CD4-positive, alpha-beta T cell (primary cell): Measurements from ENCODE around the gene HIP1. TPM values are rescaled to one million over a fixed set of nuclear protein-coding genes. Genes with fewer than 3 reads are reported as not detected.
"Not testable (repeated sequence)": the region's sequence is repeated elsewhere in the genome, so short reads cannot be mapped to it uniquely, and the experiment has no call there.

ENCODE experiments used
- ATAC-seq: fragments of 200-7000 bp; cut with Tn5 transposase; one replicate; pipeline ENCODE4 v1.10.0; 2022; ENCODE audit warnings: mild to moderate bottlenecking; ENCODE audit not compliant: poor library complexity
- CTCF ChIA-PET: fragments of 350-600 bp; sonication (Branson Sonifier 250); formaldehyde crosslinking; loops from one replicate; lab custom pipeline; 2021; ENCODE audit warnings: antibody characterized with exemption, inconsistent platforms; lab: Charles Lee
- POLR2A ChIA-PET: fragments of 350-600 bp; sonication (Branson Sonifier 250); formaldehyde crosslinking; loops from one replicate; lab custom pipeline; 2021; ENCODE audit warnings: antibody characterized with exemption, inconsistent platforms; lab: Charles Lee
- DNase-seq, 14 experiments: peaks; one replicate each; pipeline ENCODE4 v3.0.0-alpha.2; 2013 to 2020; ENCODE audit warnings: mixed read lengths in 2 of 14
- H3K27ac ChIP-seq, 2 donors: one replicate each; pipeline versions ENCODE4 v1.5.1 to v1.7.0; 2013; ENCODE audit warnings: low read length in 2 of 2, low read depth in 1 of 2, mild to moderate bottlenecking in 1 of 2
- H3K27me3 ChIP-seq, 2 experiments: 1 replicate in 1 of 2; 2 replicates in 1 of 2; pipeline versions ENCODE4 v1.6.1 to v1.7.0; 2013; ENCODE audit warnings: low read length in 2 of 2, control low read depth in 1 of 2, mild to moderate bottlenecking in 1 of 2, moderate library complexity in 1 of 2; ENCODE audit not compliant: insufficient read depth in 2 of 2, control insufficient read depth in 1 of 2
- H3K36me3 ChIP-seq: one replicate; pipeline ENCODE4 v1.6.1; 2013; ENCODE audit warnings: low read length, control low read depth; ENCODE audit not compliant: insufficient read depth
- H3K4me1 ChIP-seq: one replicate; pipeline ENCODE4 v1.6.1; 2013; ENCODE audit warnings: low read length, control low read depth; ENCODE audit not compliant: insufficient read depth
- H3K4me3 ChIP-seq: one replicate; pipeline ENCODE4 v1.5.1; 2013; ENCODE audit warnings: mild to moderate bottlenecking, low read length, moderate library complexity
- H3K9me3 ChIP-seq, 2 experiments: 1 replicate in 1 of 2; 2 replicates in 1 of 2; pipeline versions ENCODE4 v1.6.1 to v1.7.0; 2013; ENCODE audit warnings: low read length in 2 of 2, mild to moderate bottlenecking in 2 of 2, control low read depth in 1 of 2, moderate library complexity in 1 of 2; ENCODE audit not compliant: control insufficient read depth in 1 of 2, insufficient read depth in 1 of 2
- H3K27ac Mint-ChIP-seq: one replicate; pipeline ENCODE4 v1.8.0; 2020; ENCODE audit warnings: mixed read lengths
- H3K27me3 Mint-ChIP-seq: one replicate; pipeline ENCODE4 v1.8.0; 2021; ENCODE audit warnings: mixed read lengths
- H3K36me3 Mint-ChIP-seq: one replicate; pipeline ENCODE4 v1.8.0; 2021; ENCODE audit warnings: low read depth, mixed read lengths
- H3K4me1 Mint-ChIP-seq: one replicate; pipeline ENCODE4 v1.8.0; 2021; ENCODE audit warnings: low read depth, mixed read lengths
- H3K4me3 Mint-ChIP-seq: one replicate; pipeline ENCODE4 v1.8.0; 2020; ENCODE audit warnings: mild to moderate bottlenecking, mixed read lengths
- H3K9me3 Mint-ChIP-seq: one replicate; pipeline ENCODE4 v1.8.0; 2020; ENCODE audit warnings: mixed read lengths
- intact Hi-C, 2 experiments: fragments of 100-400 bp; cut with DNase I in 1 of 2; cut with micrococcal nuclease in 1 of 2; formaldehyde crosslinking; loops; one replicate each; pipeline versions ENCODE4 v1.15.1 to v1.9.0; 2023 to 2025; cut with DNase I, micrococcal nuclease
- total RNA-seq, 174 experiments: library from RNA in 2 of 174; stranded (reverse) in 2 of 174; gene quantifications; one replicate each; pipeline ENCODE4 v1.2.3 and lab custom pipeline; 2021 to 2026

HIP1 gene
- total RNA-seq, 2 experiments from 2014 or later = 1.5 to 1.7 TPM

DNA sequence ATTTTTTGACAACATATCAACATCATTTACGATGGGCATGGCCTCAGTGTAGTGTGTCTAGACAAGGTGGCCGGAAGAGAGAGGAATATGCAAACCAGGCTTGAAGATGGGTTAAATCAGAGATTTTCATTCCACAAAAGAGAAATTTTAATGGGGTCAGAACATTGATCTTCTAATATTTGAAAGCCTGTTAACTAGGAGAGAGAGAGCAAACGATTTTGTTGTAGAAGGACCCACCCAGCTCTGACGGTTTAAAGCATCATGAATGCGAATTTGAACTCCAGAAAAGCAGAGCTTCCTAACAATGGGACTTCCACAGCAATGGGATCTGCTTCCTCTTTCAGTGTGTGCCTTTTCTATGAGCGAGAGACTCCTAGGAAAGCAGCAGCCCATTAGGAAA, 246.7 kb downstream of the HIP1 start, which contains the start of gene SPDYE5:
SPDYE5 (plus strand) TSS at position 301 of the 400 bp plus-strand sequence. CDS start 1,728 bp downstream, outside the sequence.
- H3K4me1 ChIP-seq, H3K27ac Mint-ChIP-seq, H3K4me3 ChIP-seq, CTCF ChIA-PET, H3K36me3 Mint-ChIP-seq, intact Hi-C loops, H3K9me3 ChIP-seq, POLR2A ChIA-PET, H3K27ac ChIP-seq, DNase-seq, H3K9me3 Mint-ChIP-seq, H3K4me1 Mint-ChIP-seq, H3K36me3 ChIP-seq, H3K27me3 ChIP-seq, H3K4me3 Mint-ChIP-seq, H3K27me3 Mint-ChIP-seq, ATAC-seq: not testable (repeated sequence)

DNA sequence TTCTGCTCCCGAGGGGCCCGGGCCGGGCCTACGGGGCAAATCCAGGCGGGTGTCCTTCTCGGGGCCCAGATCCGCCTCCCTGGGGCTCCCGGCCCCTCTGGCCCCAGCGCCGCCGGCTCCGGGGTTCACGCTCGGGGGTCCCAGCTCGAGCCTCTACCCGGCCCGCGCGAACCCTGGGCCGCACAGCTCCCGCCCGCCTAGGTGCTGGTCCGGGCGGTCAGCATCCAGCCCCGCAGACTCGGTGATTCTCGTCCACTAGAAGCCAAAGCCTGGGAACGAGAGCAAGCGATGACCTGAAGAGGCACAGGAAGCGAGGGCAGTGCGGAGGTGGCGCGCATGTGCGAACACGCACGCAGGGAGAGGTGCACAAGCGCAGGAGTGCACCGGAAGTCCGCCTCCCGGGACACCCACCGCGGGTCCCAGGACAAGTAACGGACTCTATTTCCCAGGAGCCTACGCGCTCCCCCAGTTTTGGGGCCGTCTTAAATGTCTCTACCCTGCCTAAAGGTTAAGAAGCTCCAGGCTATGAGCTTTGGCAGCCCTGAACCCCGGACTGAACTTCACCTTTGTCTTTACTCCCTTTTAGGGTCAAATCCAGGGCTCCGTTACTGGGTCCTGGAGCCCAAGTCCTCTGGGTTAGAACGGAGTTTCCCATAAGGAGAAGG, 252.6 kb downstream of the HIP1 start, which contains the start of gene POM121C:
POM121C (minus strand) TSS at position 321 of the 665 bp plus-strand sequence. CDS start 44,803 bp downstream, outside the sequence.
- H3K4me3 ChIP-seq = peak within 1 kb of the TSS; percentile 62
- Mint-ChIP-seq H3K27ac (peak within 1 kb of the TSS; percentile 78), H3K4me3 (peak within 1 kb of the TSS; percentile 92), H3K36me3 (peaks cover 17% of the 10 kb centered on the region), H3K4me1 (peaks cover 16% of the 10 kb centered on the region)
- H3K9me3 ChIP-seq, H3K36me3 ChIP-seq, H3K27ac ChIP-seq, H3K27me3 ChIP-seq, H3K27me3 Mint-ChIP-seq, CTCF ChIA-PET, H3K9me3 Mint-ChIP-seq, H3K4me1 ChIP-seq: not testable (repeated sequence)
- intact Hi-C loops = loop anchor here in 1 of 2 experiments (2.0 kb wide), 1 partner anchor 43 kb away; no protein-coding TSS in a partner anchor
- peak; percentile 66 to 92 (median 84) for DNase-seq
- POLR2A ChIA-PET = interaction anchor here (1.0 to 1.4 kb wide), 2 partner anchors 42 to 562 kb away, joined by 3 read pairs; partner anchors contain the start of genes MDH2 and STYXL1
- ATAC-seq = peak; percentile 99

GRCh38 chr7:75485355-75485978, 253.3 kb downstream of the HIP1 start:
- H3K36me3 ChIP-seq, intact Hi-C loops, H3K4me1 ChIP-seq, H3K27ac ChIP-seq, ATAC-seq, CTCF ChIA-PET, H3K27me3 ChIP-seq, H3K9me3 ChIP-seq, H3K9me3 Mint-ChIP-seq, H3K27me3 Mint-ChIP-seq: not testable (repeated sequence)
- DNase-seq = peak in 3 of 14 experiments; percentile 2 to 15 (median 7)
- peaks cover 16% of the 10 kb centered on the region for H3K4me1 Mint-ChIP-seq
- H3K36me3 Mint-ChIP-seq = peaks cover 17% of the 10 kb centered on the region
- POLR2A ChIA-PET = interaction anchor here (1.4 kb wide), 1 partner anchor 562 kb away, joined by 3 read pairs; the partner anchor contains the start of genes MDH2 and STYXL1
- peak overlapping the region; percentile 78 for H3K27ac Mint-ChIP-seq
- peak overlapping the region; percentile 92 for H3K4me3 Mint-ChIP-seq
- peak overlapping the region; percentile 62 for H3K4me3 ChIP-seq

Other genes starting within 250 kb of the HIP1 start
- under 1 TPM in 1 of 2 experiments, not detected in 1; 0.20 TPM for gene SPDYE5, start 246.6 kb downstream of the HIP1 start, total RNA-seq
- gene CCL26, start 33.3 kb upstream of the HIP1 start, total RNA-seq = not detected
- not detected for gene CCL24, start 74.9 kb upstream of the HIP1 start, total RNA-seq
- 100 to 1,000 TPM; 199 to 208 TPM for gene RHBDD2, start 140.1 kb upstream of the HIP1 start, total RNA-seq
- 10 to 100 TPM; 44.2 to 54.8 TPM for gene POR, start 176.2 kb upstream of the HIP1 start, total RNA-seq